Right renal pelvis (tissue), 4 donors: ENCODE data around the gene PPP1R1B. TPM values are rescaled to one million over a fixed set of nuclear protein-coding genes. Genes with fewer than 3 reads are reported as not detected.
"Not testable (repeated sequence)": the region's sequence is repeated elsewhere in the genome, so short reads cannot be mapped to it uniquely, and the experiment has no call there.

ENCODE experiments used
- DNase-seq, 4 donors: peaks; one replicate each; pipeline ENCODE4 v3.0.0-alpha.2; 2013; ENCODE audit warnings: low read depth in 4 of 4, low spot score in 3 of 4, missing footprints in 1 of 4
- polyA plus RNA-seq, 4 donors: library from polyadenylated mRNA; unstranded; fragments of 120-200 nt; gene quantifications; one replicate each; pipeline ENCODE4 v1.2.1, GENCODE V29; 2013; ENCODE audit not compliant: insufficient read length in 4 of 4

Gene PPP1R1B
- 10 to 100 TPM; 13.8 to 19.8 (median 17.3) TPM for polyA plus RNA-seq

DNA sequence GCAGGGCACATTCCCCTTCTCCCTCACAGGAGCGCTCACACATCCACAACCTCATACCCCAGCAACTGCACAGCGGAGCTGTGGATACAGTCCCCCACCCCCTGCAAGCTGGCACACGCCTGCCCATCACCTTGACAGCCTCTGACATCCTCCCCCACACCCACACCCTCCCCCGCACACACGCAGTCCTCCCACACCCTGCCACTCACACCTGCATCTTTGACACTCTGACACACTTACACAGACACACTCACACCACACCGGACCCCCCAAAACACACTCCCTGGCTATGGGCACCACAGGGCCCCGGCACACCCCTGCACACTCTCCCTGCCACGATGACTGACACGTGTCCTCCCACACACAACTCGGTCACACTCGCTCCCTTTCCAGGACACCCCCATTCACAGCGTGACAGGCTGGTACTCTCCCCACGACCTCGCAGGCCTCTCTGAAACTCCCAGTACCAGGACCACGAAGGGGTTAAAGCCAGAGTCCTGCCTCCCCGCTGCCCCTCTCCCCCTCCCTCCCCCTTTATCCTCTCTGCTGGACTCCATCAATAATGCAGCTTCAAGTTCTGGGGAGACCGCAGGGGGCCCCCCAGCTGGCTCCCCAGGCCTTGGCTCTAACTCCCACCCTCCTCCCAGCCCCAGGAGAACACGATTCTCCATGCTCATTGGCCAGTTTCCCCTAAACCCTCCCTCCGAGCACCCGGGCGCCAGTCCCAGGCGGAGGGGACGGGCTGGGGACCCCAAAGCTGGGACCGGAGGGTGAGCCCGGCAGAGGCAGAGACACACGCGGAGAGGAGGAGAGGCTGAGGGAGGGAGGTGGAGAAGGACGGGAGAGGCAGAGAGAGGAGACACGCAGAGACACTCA lies at the start of gene PPP1R1B:
TSS of gene PPP1R1B (plus strand) at position 782 of the 876 bp plus-strand sequence. CDS start 441 bp downstream, outside the sequence.
- no peak for DNase-seq

DNA sequence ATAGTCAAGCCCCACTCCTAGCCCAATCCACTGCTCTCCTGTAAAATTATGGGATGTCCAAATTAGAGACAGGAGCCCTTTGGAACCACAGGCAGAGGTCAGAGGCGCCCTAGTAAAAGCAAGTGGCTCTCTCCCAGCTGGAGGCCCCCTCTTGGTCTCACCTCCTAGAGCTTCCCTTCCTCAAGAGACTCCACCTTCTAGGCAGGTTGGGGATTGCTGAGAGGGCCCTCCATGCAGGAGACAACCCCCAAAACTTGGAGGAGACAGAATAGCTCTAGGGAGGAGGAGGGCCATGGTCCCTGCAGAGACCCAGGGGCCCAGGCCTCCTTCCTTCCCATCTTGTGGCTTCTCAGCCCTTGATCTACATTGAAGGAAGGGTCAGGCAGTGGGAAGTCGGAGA lies 48.5 kb upstream of the PPP1R1B start:
- no peak for DNase-seq

DNA sequence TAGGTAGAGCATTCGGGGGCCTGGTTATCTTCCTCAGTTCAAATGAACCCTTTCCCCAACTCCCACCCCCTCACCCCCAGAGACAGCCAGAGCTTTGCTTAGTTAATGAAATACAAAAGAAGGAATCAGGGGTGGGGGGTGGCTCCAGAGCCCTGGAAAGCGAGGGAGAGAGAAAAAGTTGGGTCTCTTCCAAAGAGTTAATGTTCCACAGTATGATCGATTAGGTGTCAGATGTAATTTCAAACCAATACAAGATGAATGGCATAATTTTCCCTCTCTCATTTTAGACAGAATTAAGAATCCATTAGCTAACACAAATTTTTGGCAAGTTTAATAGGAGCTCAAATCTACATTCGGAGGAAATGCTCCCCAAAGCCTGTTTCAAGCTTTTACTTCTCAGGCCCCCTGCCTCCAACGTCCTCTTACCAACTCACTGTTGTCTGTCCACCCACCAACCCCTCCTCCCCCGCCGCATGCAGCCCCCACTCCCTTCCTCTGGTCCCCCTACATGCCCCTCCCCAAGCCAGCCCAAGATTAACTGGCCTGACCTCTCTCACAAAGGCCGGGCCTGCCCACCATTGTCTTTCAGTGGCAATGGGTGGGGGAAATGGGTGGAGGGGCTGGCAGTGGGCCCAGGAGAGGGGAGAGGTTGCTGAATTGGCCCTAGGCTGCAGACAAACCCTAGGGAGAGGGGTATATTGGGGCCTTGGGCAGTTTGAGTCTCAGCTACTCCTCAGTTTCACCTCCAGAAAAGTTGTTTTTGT lies 47.3 kb upstream of the PPP1R1B start:
- no peak for DNase-seq

DNA sequence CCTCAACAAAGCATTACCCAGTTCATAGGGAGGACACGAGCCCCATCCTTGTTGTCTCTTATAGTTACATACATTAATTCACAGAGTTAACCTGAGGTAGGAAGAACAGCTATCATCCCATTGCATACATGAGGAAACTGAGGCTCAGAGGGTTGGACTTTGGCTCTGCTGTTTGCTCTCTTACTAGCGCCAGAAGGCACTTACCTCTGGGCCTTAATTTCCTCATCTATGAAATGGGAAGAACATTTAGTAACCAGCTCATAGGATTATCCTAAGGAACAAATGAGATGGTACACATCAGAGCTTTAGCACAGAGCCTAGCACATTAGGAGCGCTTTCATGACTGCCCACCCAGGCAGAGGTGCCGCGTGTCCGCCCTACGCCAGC lies 46.7 kb upstream of the PPP1R1B start:
- DNase-seq = no peak

DNA sequence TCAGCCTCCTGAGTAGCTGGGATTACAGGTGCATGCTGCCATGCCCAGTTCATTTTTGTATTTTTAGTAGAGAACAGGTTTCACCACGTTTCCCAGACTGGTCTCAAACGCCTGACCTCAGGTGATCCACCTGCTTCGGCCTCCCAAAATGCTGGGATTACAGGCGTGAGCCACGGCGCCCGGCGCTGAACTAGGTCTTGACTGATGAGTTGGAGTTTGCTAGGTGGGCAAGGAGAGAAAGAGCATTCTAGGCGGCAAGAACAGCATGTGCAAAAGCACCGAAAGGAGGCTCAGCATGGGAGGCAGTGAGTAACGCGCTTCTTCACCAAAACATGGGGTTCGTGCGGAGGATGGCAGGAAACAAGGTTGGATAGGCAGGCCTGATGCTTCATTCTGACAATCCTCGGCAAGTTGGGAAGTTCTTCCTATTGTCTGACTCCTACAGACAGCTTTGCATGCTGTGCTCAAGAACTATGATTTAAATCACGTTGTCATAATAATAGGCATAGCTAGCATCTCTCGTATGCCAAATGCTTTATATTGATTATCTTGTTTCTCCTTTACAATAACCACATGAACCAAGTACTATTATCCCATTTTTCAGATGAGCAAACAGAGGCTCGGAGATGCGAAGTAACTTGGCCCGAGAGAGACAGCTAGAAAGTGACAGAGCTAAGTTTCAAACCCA lies 45.5 kb upstream of the PPP1R1B start:
- no peak for DNase-seq

DNA sequence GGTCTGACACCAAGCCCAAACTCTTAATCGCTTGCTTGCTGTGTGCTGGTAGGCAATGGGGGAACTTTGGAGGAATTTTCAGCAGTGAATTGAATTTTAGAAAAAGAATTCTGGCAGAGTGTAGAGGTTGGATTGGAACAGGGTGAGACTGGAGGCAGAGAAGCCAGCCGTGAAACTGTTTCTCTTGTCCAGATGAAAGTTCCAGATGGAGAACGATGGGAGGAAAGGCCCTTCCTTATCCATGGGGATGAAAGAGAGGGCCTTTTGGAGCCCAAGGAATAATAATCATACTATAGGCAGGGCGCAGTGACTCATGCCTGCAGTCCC lies 45.0 kb upstream of the PPP1R1B start:
- no peak for DNase-seq

DNA sequence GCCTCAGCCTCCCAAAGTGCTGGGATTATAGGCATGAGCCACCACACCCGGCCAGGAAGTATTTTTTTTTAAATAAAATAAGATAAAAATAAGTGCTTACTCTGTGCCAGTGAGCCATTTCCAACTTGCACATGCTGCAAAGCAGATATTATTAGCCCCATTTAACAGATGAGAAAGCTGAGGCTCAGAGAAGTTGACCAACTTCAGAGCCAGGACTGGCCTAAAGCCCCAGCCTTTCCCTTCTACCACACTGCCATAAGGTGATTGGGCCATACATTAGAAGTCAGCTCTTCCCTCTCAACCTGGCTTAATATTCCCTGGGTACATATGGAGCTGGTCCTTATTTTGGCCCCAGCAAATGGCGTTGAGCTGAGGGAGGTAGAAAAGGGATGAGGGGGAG lies 44.1 kb upstream of the PPP1R1B start:
- no peak for DNase-seq

DNA sequence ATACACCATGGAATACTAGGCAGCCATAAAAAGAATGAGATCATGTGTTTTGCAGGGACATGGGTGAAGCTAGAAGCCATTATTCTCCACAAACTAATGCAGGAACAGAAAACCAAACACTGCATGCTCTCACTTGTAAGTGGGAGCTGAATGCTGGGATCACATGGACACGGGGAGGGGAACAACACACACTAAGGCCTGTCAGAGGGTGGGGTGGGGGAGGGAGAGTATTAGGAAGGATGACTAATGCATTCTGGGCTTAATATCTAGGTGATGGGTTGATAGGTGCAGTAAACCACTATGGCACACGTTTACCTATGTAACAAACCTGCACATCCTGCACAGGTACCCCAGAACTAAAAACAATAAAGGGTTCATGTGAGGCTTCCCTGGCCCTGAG lies 36.6 kb upstream of the PPP1R1B start:
- DNase-seq = not testable (repeated sequence)

DNA sequence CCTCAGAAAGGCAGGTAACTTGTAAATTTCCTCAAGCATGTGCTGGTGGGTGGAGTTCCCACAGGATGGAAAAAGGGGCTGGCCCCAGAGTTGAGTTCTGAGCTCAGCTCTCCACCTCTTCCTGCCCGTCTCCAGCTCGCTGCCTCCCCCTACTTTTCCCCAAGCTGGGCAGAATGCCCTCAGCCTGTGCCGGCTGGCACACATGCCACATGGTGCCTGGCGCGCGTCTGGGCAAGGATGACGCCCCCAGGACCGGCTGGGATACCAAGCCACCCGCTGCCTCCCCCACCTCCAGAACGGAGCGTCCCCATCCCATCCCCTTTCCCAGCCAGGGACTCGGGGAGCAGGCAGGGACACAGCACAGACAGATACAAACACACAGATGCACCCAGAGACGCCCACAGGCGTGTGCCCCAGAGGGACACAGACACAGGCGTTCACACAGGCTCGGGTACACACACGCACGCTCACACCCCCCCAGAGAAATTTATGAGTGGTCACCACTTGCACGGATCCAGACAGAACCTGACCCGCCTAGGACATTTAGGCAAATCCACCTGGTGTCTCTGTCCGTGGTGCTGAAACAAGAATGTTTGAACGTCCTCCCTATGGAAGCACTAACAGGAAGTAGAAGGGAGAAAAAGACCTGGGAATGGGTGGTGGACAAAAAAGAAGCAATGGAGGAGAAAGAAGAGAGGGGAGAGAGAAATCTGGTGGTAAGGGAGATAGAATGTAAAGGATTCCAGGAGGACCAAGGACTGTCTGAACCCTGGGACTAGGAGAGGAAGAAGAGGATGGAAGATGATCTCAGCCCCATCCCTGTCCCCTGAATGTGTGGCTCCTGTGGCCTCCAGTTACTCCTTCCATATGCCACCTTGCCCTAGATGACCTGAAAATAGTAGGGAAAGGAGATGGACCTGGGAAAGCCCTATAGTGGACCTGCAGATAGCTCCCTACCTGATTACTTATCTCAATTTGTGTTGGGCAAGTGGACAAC lies 34.5 kb upstream of the PPP1R1B start:
- DNase-seq = peak; percentile 68 to 84 (median 72)

DNA sequence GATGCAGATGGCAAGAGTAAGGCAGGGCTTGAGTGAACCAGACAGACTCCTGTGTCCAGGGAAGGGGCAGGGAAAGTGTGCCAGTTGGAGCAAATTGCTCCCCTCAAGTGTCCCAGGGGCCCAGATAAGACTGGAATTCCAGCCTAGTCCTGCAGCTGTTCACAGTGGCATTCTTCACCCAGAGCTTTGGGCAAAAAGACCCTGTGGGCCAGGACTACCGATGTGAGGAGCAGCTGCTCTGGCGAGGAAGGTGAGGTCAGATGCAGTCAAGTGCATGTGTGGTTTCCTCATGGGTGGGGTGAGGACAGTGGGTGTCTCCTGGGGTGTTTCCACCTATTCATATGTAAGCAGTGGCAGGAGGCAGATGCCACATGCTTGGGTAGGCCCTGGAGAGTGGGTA lies 33.4 kb upstream of the PPP1R1B start:
- no peak for DNase-seq

DNA sequence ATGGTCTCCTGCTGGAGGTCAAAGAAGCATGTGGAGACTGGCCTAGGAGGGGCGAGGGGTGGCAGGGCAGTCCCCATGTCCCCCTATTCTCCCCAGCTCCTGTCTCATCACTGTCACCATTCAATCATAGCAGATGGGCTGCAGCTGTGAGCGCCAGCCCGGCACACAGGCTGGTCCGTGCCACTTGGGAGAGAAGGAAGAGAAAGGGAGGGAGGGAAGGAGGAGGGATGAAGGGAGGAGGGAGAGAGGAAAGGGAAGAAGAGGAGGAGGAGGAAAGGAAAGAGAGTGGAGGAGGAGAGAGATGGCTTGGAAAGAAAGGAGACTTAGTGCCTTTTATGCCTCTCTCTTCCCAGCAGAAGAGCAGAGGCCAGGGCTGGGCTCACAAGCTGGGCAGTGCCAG lies 31.5 kb upstream of the PPP1R1B start:
- no peak for DNase-seq

DNA sequence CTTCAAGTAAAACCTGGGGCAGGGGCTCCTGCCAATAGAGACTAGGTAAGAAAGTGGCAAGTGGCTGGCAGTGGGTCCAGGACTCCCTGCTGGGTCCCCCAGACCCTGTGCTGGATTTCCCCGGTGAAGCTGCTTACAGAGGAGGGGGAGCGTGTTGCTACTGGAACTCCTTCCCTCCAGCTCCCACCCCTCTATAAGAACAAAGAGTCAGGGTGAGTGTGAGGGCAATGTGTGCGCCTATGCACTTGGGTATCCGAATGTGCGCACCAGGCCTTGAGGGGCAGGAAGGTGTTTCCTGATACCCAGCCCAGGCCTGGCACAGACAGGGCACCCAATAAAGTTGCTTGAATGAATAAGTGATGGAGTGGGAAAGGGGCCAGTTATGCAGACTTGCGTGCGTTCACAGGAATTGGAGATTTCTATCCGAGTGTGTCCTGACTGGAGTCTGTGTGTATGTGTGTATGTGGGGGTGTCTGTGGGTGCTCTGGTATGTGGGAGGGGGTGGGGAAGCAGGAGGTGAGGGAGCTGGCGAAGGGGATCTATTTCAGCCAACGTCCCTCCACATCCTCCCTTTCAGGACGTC lies 30.7 kb upstream of the PPP1R1B start:
- DNase-seq = no peak

DNA sequence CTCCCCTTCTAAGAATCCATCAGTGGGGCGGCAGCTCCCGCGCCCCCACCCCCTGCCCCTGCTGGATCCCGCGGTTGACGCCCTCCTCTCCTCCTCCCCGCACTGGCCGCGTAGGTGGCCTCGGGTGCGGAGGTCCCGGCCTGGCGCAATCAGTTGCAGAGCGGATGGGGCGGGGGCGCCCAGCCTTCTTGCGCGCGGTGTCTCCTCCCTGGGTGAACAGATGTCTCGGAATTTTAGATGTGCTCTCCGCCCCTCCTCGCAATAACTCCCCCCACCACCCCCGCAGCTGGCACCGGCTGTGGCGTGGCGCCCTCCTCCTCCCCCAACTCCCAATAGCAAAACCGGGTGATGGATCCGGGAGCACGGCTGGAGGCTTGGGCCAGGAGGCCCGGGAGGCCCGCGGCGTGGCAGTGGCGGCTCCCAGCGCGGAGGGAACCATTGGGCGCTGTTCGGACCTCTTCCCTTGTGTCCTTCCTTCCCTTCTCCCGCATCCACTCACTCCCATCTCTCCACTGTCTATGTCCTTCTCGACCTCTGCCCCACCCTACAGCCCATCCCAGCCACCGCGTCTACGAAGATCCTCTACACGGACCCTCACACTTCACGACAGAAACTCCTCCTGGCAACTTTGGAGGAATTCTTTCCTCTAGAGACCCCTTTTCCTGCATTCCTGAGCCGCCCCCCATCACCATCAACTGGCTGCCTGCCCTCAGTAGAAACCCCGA lies 30.0 kb upstream of the PPP1R1B start:
- no peak for DNase-seq

DNA sequence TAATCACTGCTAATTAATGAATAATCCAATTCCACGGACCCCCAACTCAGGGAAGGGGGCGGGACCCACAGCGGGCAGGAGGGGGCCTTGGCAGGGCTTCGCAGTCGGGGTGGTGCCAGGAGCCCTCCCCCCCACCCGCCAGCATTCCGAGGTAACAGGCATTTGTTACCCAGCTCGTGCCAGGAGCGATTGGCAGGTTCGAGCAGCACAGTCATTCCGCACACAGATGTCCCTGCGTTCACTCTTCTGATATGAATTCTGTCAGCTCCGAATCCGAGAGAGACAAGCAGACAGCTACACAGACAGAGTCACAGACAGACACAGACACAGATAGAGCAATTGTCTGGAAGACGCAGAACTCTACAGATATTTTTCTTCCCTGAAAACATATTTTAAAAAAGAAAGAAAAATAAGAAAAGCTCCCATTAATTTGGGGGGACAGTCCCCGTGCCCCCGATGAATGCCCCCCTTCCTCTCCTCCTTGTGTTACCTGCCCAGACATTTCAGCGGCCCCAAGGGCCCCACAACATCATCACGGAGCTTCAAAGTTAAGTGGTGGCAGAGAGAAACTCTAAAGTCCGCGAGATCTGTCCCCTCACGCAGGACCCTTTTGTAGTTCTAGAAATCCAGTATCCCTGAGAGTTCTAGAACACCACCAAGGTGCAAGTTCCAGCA lies 29.2 kb upstream of the PPP1R1B start:
- no peak for DNase-seq

DNA sequence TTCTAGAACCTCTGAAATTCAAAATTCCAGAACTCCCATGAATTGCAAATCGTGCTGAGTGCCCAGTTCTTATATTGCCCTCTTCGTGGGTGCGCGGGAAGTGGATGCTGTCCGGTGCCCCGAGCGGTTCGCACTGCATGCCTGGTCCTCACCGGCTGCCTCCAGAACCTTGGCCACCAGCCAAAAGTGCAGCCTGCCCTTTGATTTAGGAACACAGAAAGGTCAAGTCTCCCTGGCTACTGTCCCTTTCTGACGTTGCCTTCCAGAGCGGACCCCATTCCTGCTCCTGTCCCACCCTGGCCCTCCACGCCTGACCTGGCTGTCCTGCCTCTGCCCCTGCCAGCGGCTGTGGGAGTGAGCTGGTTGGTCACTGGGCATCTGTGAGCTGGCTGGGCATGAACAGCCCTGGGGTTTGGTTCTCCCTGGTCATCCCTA lies 28.7 kb upstream of the PPP1R1B start:
- no peak for DNase-seq

DNA sequence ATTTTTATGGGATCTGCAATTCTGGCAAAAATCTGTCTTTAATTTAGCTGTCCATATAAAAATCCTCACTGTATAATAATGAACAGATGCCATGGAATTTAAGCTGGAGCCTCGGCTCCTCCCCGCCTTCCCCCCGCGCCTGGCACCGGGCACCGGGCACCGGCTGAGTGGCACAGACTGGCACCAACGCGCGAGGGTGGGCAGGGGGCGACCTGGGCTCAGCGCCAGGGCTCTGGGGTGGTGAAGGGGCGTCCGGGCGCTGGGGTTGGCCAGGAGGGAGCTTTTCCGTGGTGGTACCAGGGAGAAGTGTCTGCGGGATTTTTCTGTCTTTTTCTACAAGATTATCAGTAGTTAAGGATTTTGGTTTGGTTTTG lies 28.1 kb upstream of the PPP1R1B start:
- no peak for DNase-seq

DNA sequence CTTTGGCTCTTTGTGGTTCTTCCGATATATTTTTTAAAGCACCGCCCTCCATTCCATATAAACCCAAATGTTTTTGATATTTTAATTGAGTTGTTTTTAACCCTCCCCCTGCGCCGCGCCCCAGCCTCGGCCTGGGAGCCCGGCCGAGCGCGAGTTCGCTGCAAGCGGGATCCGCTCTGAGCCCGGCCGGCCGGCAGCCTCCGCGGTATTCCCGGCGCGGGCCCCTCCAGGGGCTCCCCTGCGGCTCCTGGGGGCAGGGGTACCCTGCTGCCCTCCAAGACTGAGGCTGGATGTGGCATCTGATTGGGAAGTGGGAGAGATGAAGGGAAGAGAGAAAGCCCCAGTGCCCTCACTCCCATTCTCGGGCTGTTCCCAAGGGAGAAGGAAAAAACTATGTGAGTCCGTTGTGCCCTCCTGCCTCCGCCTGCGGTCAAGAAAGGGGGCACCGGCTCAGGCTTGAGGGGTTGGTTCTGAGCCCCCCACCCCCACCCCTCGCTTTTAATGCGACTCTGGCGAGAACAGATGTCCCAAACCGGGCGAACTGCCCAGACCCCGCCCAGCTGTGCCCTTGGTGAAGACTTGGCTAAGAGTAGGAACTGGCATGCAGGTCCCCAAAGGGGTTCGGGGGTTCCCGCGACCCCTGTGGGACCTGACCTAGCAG lies 27.6 kb upstream of the PPP1R1B start:
- no peak for DNase-seq

DNA sequence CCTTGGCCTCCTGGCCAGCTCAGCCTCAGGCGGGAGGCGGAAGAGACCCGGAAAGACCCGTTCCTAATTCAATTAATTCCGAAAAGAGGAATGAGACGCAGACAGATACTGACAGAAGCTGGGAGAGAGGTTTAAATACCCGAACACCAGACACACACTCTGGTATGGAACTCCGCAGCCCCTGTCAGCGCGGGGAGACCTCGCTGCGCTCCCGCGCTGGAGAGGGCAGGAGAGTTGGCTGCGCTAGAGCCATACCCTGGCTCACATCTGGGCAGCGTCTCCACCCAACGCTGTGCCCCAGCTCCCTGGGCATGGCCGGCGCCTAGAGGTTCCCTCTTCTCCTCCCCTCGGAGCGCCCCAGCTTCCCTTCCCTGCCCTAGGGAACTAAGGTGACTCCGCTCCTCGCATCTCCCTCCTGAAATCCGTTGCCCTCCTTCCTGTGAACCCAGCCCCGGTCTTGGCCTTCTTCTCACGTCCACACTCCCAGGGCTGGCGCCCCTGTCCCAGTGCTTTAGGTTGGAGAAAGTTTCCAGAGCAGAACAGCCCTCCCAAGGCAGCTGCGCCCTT lies 27.0 kb upstream of the PPP1R1B start:
- DNase-seq = no peak
